Mesenchymal stem cell (in vitro differentiated cells and primary cell): ENCODE data around the gene TGM4.

ENCODE experiments used
- DNase-seq: peaks from one replicate; pipeline ENCODE4 v3.0.0-alpha.2; 2013
- H2AFZ ChIP-seq: one replicate; pipeline ENCODE4 v1.6.1; 2013; ENCODE audit warnings: low read depth, mild to moderate bottlenecking, control low read depth, inconsistent platforms, low read length, moderate library complexity
- H2AK5ac ChIP-seq: 2 replicates; pipeline ENCODE4 v1.6.1; 2013; ENCODE audit warnings: low read length, moderate library complexity, mild to moderate bottlenecking, inconsistent platforms; ENCODE audit not compliant: severe bottlenecking
- H2BK120ac ChIP-seq: one replicate; pipeline ENCODE4 v1.6.1; 2013; ENCODE audit warnings: low read depth, mild to moderate bottlenecking, inconsistent platforms, low read length, moderate library complexity
- H2BK12ac ChIP-seq, 2 experiments: one replicate each; pipeline ENCODE4 v1.6.1; 2013; ENCODE audit warnings: inconsistent platforms in 2 of 2, low read length in 2 of 2, mild to moderate bottlenecking in 2 of 2, moderate library complexity in 2 of 2, control low read depth in 1 of 2
- H2BK15ac ChIP-seq: one replicate; pipeline ENCODE4 v1.6.1; 2013; ENCODE audit warnings: mild to moderate bottlenecking, low read depth, inconsistent platforms; ENCODE audit not compliant: poor library complexity, severe bottlenecking
- H2BK5ac ChIP-seq: 2 replicates; pipeline ENCODE4 v1.6.1; 2013; ENCODE audit warnings: low read depth, mild to moderate bottlenecking, low read length, control low read depth, inconsistent platforms; ENCODE audit not compliant: poor library complexity, severe bottlenecking
- H3K14ac ChIP-seq, 2 experiments: one replicate each; pipeline ENCODE4 v1.6.1; 2013; ENCODE audit warnings: inconsistent platforms in 2 of 2, low read length in 2 of 2, control low read depth in 1 of 2, mild to moderate bottlenecking in 1 of 2, moderate library complexity in 1 of 2
- H3K18ac ChIP-seq, 2 experiments: one replicate each; pipeline ENCODE4 v1.6.1; 2013; ENCODE audit warnings: inconsistent platforms in 2 of 2, low read length in 2 of 2, control low read depth in 1 of 2, low read depth in 1 of 2, mild to moderate bottlenecking in 1 of 2
- H3K23ac ChIP-seq, 2 experiments: one replicate each; pipeline ENCODE4 v1.6.1; 2013; ENCODE audit warnings: inconsistent platforms in 2 of 2, low read length in 2 of 2, mild to moderate bottlenecking in 2 of 2, moderate library complexity in 2 of 2, control low read depth in 1 of 2
- H3K27ac ChIP-seq: 2 replicates; pipeline ENCODE4 v1.5.1; 2013; ENCODE audit warnings: mild to moderate bottlenecking, moderate library complexity, low read length, control low read depth, inconsistent platforms; ENCODE audit not compliant: poor library complexity, severe bottlenecking
- H3K27me3 ChIP-seq, 2 experiments: 2 replicates each; pipeline versions ENCODE4 v1.6.1 to v1.7.0; 2013; ENCODE audit warnings: low read length in 2 of 2, mild to moderate bottlenecking in 2 of 2, moderate library complexity in 2 of 2, control low read depth in 1 of 2, inconsistent platforms in 1 of 2; ENCODE audit not compliant: control insufficient read depth in 1 of 2, insufficient read depth in 1 of 2
- H3K36me3 ChIP-seq, 2 experiments: 2 replicates each; pipeline versions ENCODE4 v1.6.1 to v1.7.0; 2013; ENCODE audit warnings: low read length in 2 of 2, control low read depth in 1 of 2, inconsistent platforms in 1 of 2, low read depth in 1 of 2, mild to moderate bottlenecking in 1 of 2; ENCODE audit not compliant: insufficient read depth in 2 of 2, control insufficient read depth in 1 of 2
- H3K4ac ChIP-seq, 2 experiments: one replicate each; pipeline ENCODE4 v1.6.1; 2013; ENCODE audit warnings: inconsistent platforms in 2 of 2, low read length in 2 of 2, mild to moderate bottlenecking in 2 of 2, moderate library complexity in 2 of 2, control low read depth in 1 of 2, low read depth in 1 of 2
- H3K4me1 ChIP-seq: 2 replicates; pipeline ENCODE4 v1.6.1; 2013; ENCODE audit warnings: low read depth, low read length, control low read depth; ENCODE audit not compliant: control insufficient read depth, insufficient read depth
- H3K4me2 ChIP-seq: 2 replicates; pipeline ENCODE4 v1.6.1; 2013; ENCODE audit warnings: low read length, mild to moderate bottlenecking, inconsistent platforms; ENCODE audit not compliant: poor library complexity, severe bottlenecking
- H3K4me3 ChIP-seq, 2 experiments: 2 replicates each; pipeline versions ENCODE4 v1.5.1 to v1.7.0; 2013; ENCODE audit warnings: low read length in 2 of 2, mild to moderate bottlenecking in 2 of 2, control low read depth in 1 of 2, low read depth in 1 of 2; ENCODE audit not compliant: insufficient read depth in 1 of 2
- H3K79me1 ChIP-seq: replicated peaks from 2 replicates; pipeline ENCODE4 v1.6.1; 2013; ENCODE audit warnings: mild to moderate bottlenecking, control low read depth, low read length, inconsistent platforms; ENCODE audit not compliant: poor library complexity, severe bottlenecking
- H3K9ac ChIP-seq: 2 replicates; pipeline ENCODE4 v1.7.0; 2013; ENCODE audit warnings: mild to moderate bottlenecking, low read length, moderate library complexity
- H3K9me3 ChIP-seq: 2 replicates; pipeline ENCODE4 v1.7.0; 2013; ENCODE audit warnings: mild to moderate bottlenecking, low read length; ENCODE audit not compliant: control insufficient read depth
- H4K8ac ChIP-seq: one replicate; pipeline ENCODE4 v1.6.1; 2013; ENCODE audit warnings: inconsistent platforms, mild to moderate bottlenecking, low read length, moderate library complexity
- H4K91ac ChIP-seq: one replicate; pipeline ENCODE4 v1.6.1; 2013; ENCODE audit warnings: mild to moderate bottlenecking, low read length, inconsistent platforms
- WGBS: methylation state at CpG from one replicate; pipeline ENCODE4 v1.1.7; 2013; ENCODE audit warnings: mixed read lengths; 5-methylcytosine and 5-hydroxymethylcytosine counted together

The TGM4 gene

DNA sequence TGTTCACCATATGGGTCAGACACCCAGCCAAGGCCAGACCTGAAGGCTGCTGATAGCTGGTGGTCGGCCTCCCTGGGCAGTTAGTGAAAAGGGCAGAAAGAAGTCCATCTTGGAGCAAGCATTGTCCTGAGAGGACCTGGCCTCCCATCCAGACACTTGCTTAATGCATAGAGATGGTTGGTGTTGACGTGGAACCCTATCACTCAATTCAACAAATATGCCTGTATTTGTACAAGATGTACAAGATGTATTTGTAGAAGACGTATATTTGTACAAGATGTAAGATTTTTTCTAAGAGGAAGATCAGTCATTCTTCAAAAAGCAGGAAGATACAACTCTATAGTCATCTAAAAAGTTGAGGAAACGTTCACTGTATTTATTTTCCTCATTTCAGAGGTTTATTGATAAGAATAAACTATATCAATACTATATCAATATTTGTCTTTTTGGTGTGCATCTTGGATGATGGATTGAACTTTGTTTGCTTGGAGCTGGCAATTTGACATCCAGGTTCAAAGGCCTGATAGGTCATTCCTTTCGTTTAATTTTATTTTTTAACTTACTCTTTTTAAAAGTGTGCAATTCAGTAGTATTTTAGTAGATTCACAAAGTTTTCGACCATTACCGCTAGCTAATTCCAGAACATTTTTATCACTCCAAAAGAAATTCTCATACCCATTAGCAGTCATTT lies 6.8 kb upstream of the TGM4 start:
- Histone ChIP-seq H2BK5ac (no peak overlapping the region), H2BK120ac (no peak overlapping the region), H3K9ac (no peak overlapping the region), H3K14ac (no peak overlapping the region), H3K9me3 (no peaks in the 10 kb centered on the region), H2AK5ac (no peak overlapping the region), H3K4me2 (no peak overlapping the region), H4K8ac (no peak overlapping the region), H2BK15ac (no peak overlapping the region), H3K4me3 (no peak overlapping the region), H4K91ac (no peak overlapping the region), H3K4ac (no peak overlapping the region), H3K18ac (no peak overlapping the region), H3K79me1 (peaks cover 25% of the 10 kb centered on the region), H2AFZ (no peak overlapping the region), H3K4me1 (peaks cover 6% of the 10 kb centered on the region), H2BK12ac (no peak overlapping the region), H3K36me3 (peaks cover 13 to 16% of the 10 kb centered on the region in 2 experiments), H3K23ac (no peak overlapping the region), H3K27ac (no peak overlapping the region), H3K27me3 (no peaks in the 10 kb centered on the region)
- no peak for DNase-seq
- 98% methylated on average over 3 of the region's 7 CpGs for WGBS

DNA sequence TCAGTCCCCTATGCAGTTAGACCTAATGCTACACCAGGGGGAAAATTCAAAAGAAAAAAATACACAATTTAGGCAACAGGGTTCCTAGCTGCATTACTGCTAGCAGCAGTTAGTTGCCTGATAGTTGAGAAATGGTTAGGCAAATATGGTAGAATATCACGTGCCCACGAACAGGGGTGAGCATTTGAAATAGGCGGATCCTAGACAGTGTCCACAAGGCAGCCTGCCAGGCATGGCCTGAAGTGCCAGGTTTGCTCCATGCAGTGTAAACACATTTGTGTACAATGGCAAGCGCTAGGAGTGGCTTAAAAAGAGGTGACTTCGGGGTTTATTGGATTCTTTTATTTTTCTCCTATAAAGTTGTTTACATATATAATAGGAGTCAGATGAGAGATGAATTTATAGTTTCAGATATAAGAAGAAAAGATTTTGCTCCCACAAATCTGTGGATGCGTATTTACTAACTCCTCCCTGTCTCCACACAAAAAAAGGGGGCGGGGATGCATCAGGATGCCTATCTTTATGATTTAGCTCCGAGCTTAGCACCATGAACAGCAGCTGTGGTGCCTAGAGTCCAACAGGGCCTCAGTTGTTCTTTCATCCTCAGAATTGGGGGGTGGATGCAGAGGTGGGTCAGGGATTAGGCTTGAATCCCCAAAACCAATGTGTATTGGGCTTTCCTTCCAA lies 3.9 kb upstream of the TGM4 start:
- 97% methylated on average over 6 of the region's 8 CpGs for WGBS
- peaks cover 5% of the 10 kb centered on the region for H3K79me1 ChIP-seq

DNA sequence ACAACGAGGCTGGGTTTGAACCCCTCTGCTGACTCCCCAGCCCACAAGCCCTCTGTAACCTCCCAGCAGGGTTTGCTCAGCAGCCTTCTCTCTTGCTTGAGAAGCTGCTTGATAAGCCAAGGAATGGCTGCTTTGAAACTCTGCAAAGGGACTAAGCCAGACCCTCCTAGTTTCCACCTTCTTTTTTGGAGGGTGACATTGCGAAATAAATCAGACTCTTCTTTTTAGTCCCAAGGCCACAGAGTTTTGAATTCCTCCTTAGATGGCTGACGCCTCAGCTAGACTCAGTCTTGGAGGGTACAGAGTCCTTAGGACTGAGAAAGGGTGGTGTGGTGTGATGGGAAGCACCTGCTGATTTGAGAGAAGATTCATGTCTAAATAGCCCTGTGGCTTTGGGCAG lies 1.2 kb downstream of the TGM4 start:
- Histone ChIP-seq H3K4me1 (peaks cover 2% of the 10 kb centered on the region), H4K91ac (no peak overlapping the region), H2AFZ (no peak overlapping the region), H3K9me3 (no peaks in the 10 kb centered on the region), H3K27ac (no peak overlapping the region), H3K9ac (no peak overlapping the region), H2BK12ac (no peak overlapping the region), H3K4ac (no peak overlapping the region), H2BK5ac (no peak overlapping the region), H2BK120ac (no peak overlapping the region), H3K4me3 (no peak overlapping the region), H3K14ac (no peak overlapping the region), H2AK5ac (no peak overlapping the region), H3K36me3 (no peaks in the 10 kb centered on the region), H3K79me1 (no peaks in the 10 kb centered on the region), H3K27me3 (no peaks in the 10 kb centered on the region), H4K8ac (no peak overlapping the region), H3K23ac (no peak overlapping the region), H3K4me2 (no peak overlapping the region), H2BK15ac (no peak overlapping the region), H3K18ac (no peak overlapping the region)
- WGBS, result 77% methylated on average over 3 of the region's 3 CpGs
- DNase-seq, result no peak

More for the DNA sequence above, 3.9 kb upstream of the TGM4 start:
- Histone ChIP-seq H4K91ac (no peak overlapping the region), H3K23ac (no peak overlapping the region), H2AFZ (no peak overlapping the region), H3K4me3 (no peak overlapping the region), H4K8ac (no peak overlapping the region), H3K9me3 (no peaks in the 10 kb centered on the region), H3K27ac (no peak overlapping the region), H2BK5ac (no peak overlapping the region), H3K4ac (no peak overlapping the region), H2AK5ac (no peak overlapping the region), H2BK15ac (no peak overlapping the region), H2BK12ac (no peak overlapping the region), H3K4me1 (peaks cover 1% of the 10 kb centered on the region), H3K4me2 (no peak overlapping the region), H3K36me3 (peaks cover 7 to 9% of the 10 kb centered on the region in 2 experiments), H2BK120ac (no peak overlapping the region), H3K18ac (no peak overlapping the region), H3K14ac (no peak overlapping the region), H3K9ac (no peak overlapping the region), H3K27me3 (no peaks in the 10 kb centered on the region)
- no peak for DNase-seq

DNA sequence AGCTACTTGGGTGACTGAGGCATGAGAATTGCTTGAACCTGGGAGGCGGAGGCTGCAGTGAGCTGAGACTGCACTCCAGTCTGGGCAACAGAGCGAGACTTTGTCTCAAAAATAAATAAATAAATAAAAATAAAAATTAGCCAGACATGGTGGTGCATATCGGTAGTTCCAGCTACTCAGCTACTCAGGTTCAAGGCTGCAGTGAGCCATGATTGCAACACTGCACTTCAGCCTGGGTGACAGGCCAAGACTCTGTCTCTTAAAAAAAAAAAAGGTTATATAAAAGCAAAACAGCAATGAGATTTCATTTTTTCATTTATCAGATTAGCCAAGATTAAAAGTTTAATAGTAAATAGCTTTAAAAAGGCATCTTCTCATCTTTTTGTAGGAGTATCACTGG lies 2.9 kb downstream of the TGM4 start:
- no peak overlapping the region for H3K18ac ChIP-seq
- no peaks in the 10 kb centered on the region for H3K9me3 ChIP-seq
- H3K27ac ChIP-seq, result no peak overlapping the region
- no peaks in the 10 kb centered on the region for H3K27me3 ChIP-seq
- DNase-seq, result no peak
- no peak overlapping the region for H2BK12ac ChIP-seq
- no peak overlapping the region for H2BK5ac ChIP-seq
- no peak overlapping the region for H4K91ac ChIP-seq
- no peak overlapping the region for H3K9ac ChIP-seq
- no peak overlapping the region for H2AK5ac ChIP-seq
- 100% methylated on average over 1 of the region's 3 CpGs for whole genome bisulfite sequencing
- H3K4me1 ChIP-seq, result peaks cover 2% of the 10 kb centered on the region
- no peak overlapping the region for H2BK120ac ChIP-seq
- H3K14ac ChIP-seq, result no peak overlapping the region
- no peak overlapping the region for H2BK15ac ChIP-seq
- H3K4me2 ChIP-seq, result no peak overlapping the region
- H3K36me3 ChIP-seq, result no peaks in the 10 kb centered on the region
- H3K4ac ChIP-seq, result no peak overlapping the region
- no peak overlapping the region for H3K23ac ChIP-seq
- H2AFZ ChIP-seq, result no peak overlapping the region
- no peak overlapping the region for H3K4me3 ChIP-seq
- no peak overlapping the region for H4K8ac ChIP-seq
- no peaks in the 10 kb centered on the region for H3K79me1 ChIP-seq
